Tibial nerve (tissue), 4 donors: ENCODE results near the gene ASCC1. TPM values are rescaled to one million over a fixed set of nuclear protein-coding genes. Genes with fewer than 3 reads are reported as not detected.

Experiments
- DNase-seq, 2 donors: peaks; one replicate each; pipeline ENCODE4 v3.0.0-alpha.2; 2019; ENCODE audit warnings: low spot score in 2 of 2
- H3K27ac ChIP-seq, 4 donors: fragments of 200-600 bp; sonication (generic) in 3 of 4; one replicate each; pipeline ENCODE4 v1.5.1; 2017 to 2019; ENCODE audit warnings: mild to moderate bottlenecking in 1 of 4
- H3K27me3 ChIP-seq, 2 donors: fragments of 200-600 bp; sonication (generic) in 1 of 2; one replicate each; pipeline versions ENCODE4 v1.5.1 to v1.6.0; 2017 to 2019
- H3K36me3 ChIP-seq, 3 donors: fragments of 200-600 bp; sonication (generic); one replicate each; pipeline ENCODE4 v1.5.1; 2018 to 2019
- H3K4me1 ChIP-seq, 4 donors: fragments of 200-600 bp; sonication (generic) in 3 of 4; one replicate each; pipeline ENCODE4 v1.5.1; 2017 to 2019
- H3K4me3 ChIP-seq, 4 donors: fragments of 200-600 bp; sonication (generic) in 3 of 4; one replicate each; pipeline ENCODE4 v1.5.1; 2017 to 2019; ENCODE audit warnings: mild to moderate bottlenecking in 1 of 4, moderate library complexity in 1 of 4
- H3K9me3 ChIP-seq, 4 donors: fragments of 200-600 bp; sonication (generic) in 3 of 4; one replicate each; pipeline ENCODE4 v1.5.1; 2017 to 2019
- EP300 ChIP-seq, 2 donors: sonication (generic); formaldehyde crosslinking; IDR thresholded peaks; one replicate each; pipeline ENCODE4 v1.6.1; 2017; ENCODE audit warnings: antibody characterized with exemption in 2 of 2, mild to moderate bottlenecking in 1 of 2
- POLR2A ChIP-seq, 2 donors: fragments of 450-650 bp; IDR thresholded peaks; one replicate each; pipeline ENCODE4 v1.6.1; 2017; ENCODE audit warnings: antibody characterized with exemption in 2 of 2, mild to moderate bottlenecking in 2 of 2, moderate library complexity in 2 of 2
- WGBS, 2 donors: methylation state at CpG; one replicate each; pipeline ENCODE4 v1.1.5; 2018; 5-methylcytosine and 5-hydroxymethylcytosine counted together
- total RNA-seq, 4 donors: library from RNA; depleted of rRNA; stranded (reverse); fragments of >200 nt; gene quantifications; one replicate each; pipeline ENCODE4 v1.1.0, GENCODE V29; 2016
- TF ChIP-seq, protein P1 (sequence below), 5 experiments: fragments of 200-600 bp in 3 of 5; fragments of 450-650 bp in 2 of 5; sonication (generic) in 3 of 5; IDR thresholded peaks; one replicate each; pipeline ENCODE4 v1.5.1; 2016 to 2019; ENCODE audit warnings: antibody characterized with exemption in 5 of 5, mild to moderate bottlenecking in 3 of 5, moderate library complexity in 2 of 5

ASCC1 gene
- total RNA-seq, 4 donors from 2014 or later = 34.2 to 85.7 (median 54.2) TPM

GRCh38 chr10:72062382-72062781 lies 153.7 kb downstream of the ASCC1 start:
- H3K9me3 ChIP-seq = no peaks in the 10 kb centered on the region
- 87 to 94% methylated on average over 10 of the region's 10 CpGs for WGBS, 2 donors
- no peak overlapping the region for H3K27ac ChIP-seq
- TF ChIP-seq POLR2A (IDR thresholded peaks at IDR 0.05) = no peak
- TF ChIP-seq, protein P1, sequence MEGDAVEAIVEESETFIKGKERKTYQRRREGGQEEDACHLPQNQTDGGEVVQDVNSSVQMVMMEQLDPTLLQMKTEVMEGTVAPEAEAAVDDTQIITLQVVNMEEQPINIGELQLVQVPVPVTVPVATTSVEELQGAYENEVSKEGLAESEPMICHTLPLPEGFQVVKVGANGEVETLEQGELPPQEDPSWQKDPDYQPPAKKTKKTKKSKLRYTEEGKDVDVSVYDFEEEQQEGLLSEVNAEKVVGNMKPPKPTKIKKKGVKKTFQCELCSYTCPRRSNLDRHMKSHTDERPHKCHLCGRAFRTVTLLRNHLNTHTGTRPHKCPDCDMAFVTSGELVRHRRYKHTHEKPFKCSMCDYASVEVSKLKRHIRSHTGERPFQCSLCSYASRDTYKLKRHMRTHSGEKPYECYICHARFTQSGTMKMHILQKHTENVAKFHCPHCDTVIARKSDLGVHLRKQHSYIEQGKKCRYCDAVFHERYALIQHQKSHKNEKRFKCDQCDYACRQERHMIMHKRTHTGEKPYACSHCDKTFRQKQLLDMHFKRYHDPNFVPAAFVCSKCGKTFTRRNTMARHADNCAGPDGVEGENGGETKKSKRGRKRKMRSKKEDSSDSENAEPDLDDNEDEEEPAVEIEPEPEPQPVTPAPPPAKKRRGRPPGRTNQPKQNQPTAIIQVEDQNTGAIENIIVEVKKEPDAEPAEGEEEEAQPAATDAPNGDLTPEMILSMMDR (IDR thresholded peaks at IDR 0.05) = no peak
- TF ChIP-seq EP300 (IDR thresholded peaks at IDR 0.05) = no peak
- H3K36me3 ChIP-seq = peaks cover 0 to 8% (median 0%) of the 10 kb centered on the region in 3 donors
- no peak for DNase-seq
- no peaks in the 10 kb centered on the region for H3K27me3 ChIP-seq
- peaks cover 0 to 8% (median 0%) of the 10 kb centered on the region in 4 donors for H3K4me1 ChIP-seq
- H3K4me3 ChIP-seq = no peak overlapping the region

DNA sequence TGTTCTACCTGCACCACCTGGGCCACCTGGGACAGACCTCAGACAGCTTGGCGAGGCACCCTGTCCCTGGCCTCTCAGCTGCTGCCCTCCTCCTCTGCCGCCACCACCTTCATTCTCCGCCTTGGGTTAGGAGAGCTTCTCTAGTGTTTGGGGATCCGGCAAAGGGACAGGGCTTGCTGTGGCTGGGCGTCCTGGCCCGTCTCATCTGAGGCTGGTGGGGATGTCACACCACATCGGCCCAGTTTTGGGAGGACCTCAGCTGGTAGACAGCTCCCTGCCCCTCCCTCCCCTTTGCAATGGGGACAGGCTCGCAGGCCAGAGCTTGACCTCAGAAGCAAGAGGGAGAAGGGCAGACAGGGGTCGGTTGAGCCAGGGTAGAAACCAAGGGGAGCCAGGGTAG lies 154.1 kb downstream of the ASCC1 start:
- TF ChIP-seq EP300 (IDR thresholded peaks at IDR 0.05) (no peak), POLR2A (IDR thresholded peaks at IDR 0.05) (no peak)
- TF ChIP-seq, protein P1 (IDR thresholded peaks at IDR 0.05) = no peak
- Histone ChIP-seq H3K9me3 (no peaks in the 10 kb centered on the region), H3K36me3 (peaks cover 0 to 8% (median 0%) of the 10 kb centered on the region in 3 donors), H3K27ac (no peak overlapping the region), H3K4me3 (no peak overlapping the region), H3K27me3 (no peaks in the 10 kb centered on the region), H3K4me1 (peaks cover 0 to 3% (median 0%) of the 10 kb centered on the region in 4 donors)
- 89 to 91% methylated on average over 9 of the region's 9 CpGs for WGBS, 2 donors
- DNase-seq = no peak

DNA sequence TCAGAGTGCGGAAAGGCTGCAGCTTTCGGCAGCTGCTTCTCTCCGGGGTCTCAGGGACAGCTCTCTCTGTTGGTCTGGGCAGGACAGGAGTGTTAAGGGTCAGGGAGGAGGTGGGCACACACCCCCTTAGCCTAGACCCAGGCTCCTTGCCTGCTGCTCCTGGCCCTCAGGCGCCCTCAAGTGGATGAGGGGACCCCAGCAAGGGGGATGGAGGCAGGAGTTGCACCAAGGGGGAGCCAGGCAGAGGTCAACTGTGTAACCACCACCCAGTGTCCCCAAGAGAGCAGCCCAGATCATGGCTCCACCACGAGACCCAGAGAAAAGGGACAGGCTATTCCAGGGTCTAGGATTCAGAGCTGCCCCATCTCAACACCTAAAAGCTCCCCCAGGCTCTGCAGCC lies 154.6 kb downstream of the ASCC1 start:
- Histone ChIP-seq H3K36me3 (peaks cover 0 to 8% (median 0%) of the 10 kb centered on the region in 3 donors), H3K27ac (no peak overlapping the region), H3K4me3 (no peak overlapping the region), H3K9me3 (no peaks in the 10 kb centered on the region), H3K27me3 (no peaks in the 10 kb centered on the region), H3K4me1 (no peaks in the 10 kb centered on the region)
- TF ChIP-seq EP300 (IDR thresholded peaks at IDR 0.05) (no peak), POLR2A (IDR thresholded peaks at IDR 0.05) (no peak)
- TF ChIP-seq, protein P1 (IDR thresholded peaks at IDR 0.05) = no peak
- DNase-seq = no peak
- 79 to 82% methylated on average over 5 of the region's 5 CpGs for WGBS, 2 donors

- Histone ChIP-seq H3K4me3 (no peak overlapping the region), H3K9me3 (no peaks in the 10 kb centered on the region), H3K4me1 (no peaks in the 10 kb centered on the region), H3K27ac (no peak overlapping the region), H3K27me3 (no peaks in the 10 kb centered on the region), H3K36me3 (peaks cover 0 to 8% (median 0%) of the 10 kb centered on the region in 3 donors)
- DNase-seq = no peak
- TF ChIP-seq, protein P1 (IDR thresholded peaks at IDR 0.05) = no peak
- TF ChIP-seq EP300 (IDR thresholded peaks at IDR 0.05) = no peak
- no peak for TF ChIP-seq POLR2A (IDR thresholded peaks at IDR 0.05)
- WGBS, 2 donors = 84 to 85% methylated on average over 19 of the region's 19 CpGs
Measured at GRCh38 chr10:72059843-72060822, 155.9 kb downstream of the ASCC1 start.
